HG03196 (cell line): ENCODE results near the gene GALK2.

Experiments
- ATAC-seq: cut with Tn5 transposase; IDR thresholded peaks from one replicate; pipeline ENCODE4 v1.9.1; 2021; ENCODE audit not compliant: unreplicated experiment

Gene GALK2

DNA sequence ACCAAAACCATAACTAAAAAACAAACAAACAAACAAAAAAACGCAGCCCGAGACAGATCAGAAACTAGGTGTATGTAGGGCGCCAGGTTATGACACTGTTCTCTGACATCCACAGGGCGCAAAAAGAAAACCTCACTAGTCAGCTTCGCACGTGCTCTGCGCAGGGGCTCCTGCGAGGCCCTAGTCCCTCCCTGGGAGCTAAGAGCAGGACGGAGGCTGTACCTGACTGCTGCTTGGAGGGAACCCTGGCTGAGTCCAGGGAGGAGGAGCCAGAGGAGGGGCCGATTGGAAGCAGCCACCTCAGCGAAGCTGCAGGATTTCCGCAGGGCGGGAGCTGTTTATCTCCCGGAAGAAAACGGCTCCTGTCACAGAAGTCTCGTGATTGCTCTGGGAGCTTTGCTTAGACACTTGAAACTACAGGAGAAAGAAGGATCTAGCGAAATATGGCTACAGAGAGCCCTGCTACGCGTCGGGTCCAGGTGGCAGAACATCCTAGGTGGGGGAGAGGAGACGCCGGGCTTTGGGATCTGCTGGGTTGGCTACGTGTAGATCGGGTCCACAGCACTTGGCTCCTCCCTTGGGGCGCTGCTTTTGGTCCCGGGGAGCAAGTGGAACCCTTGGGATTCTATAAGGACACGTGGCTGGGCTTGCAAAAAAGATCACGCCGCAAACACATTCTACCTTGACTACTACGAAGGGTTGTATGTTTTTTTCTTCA is at the start of gene GALK2:
Gene GALK2, plus strand, starts transcription at position 368 of the 718 bp plus-strand sequence. Its CDS starts 76 bp downstream, at position 444.
- ATAC-seq: peak; percentile 95

- ATAC-seq: no peak
Measured at GRCh38 chr15:49120832-49121231, 49.2 kb upstream of the GALK2 start.

DNA sequence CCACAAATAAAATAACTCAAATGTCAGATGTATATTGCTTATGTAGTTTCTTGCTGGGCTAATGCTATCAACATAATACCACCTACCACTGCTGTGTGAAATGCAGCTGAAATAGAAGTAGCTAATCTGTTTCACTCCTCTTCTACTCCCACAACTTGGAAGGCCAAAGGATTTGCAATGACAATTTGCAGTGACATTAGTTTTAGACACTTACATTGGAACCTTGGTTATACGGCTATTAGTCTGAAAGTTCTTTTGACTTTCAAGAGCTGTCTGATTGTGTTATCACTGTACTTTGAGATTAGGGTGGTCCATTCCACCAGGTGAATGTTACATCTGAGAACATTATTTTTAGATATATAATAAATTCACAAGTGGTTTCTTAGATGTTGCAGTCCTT is 48.1 kb upstream of the GALK2 start:
- no peak for ATAC-seq

- ATAC-seq: no peak
Measured at GRCh38 chr15:49122541-49123062, 47.4 kb upstream of the GALK2 start.

GRCh38 chr15:49124371-49124770 is 45.7 kb upstream of the GALK2 start:
- ATAC-seq: no peak

DNA sequence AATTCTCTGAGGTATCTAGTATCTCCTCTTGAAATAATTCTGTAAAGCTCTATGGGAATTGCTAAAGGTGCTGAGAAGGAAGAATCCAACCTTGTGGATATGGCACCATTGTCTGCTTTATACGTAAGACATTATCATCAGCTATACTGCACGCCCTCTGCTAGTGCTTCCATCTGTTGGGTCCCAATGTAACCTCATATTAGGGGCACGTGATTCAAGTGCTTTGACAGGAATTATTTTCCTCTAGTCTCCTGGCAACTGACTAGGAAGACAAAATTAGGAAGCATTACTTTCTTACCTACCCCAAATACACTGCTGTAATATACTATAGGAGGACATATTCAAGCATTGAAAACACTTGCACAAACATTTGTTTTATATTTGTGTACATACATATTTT is 38.6 kb upstream of the GALK2 start:
- ATAC-seq: no peak

GRCh38 chr15:49134683-49135341 is 35.2 kb upstream of the GALK2 start:
- no peak for ATAC-seq

- no peak for ATAC-seq
Measured at GRCh38 chr15:49135342-49135857, 34.6 kb upstream of the GALK2 start.

DNA sequence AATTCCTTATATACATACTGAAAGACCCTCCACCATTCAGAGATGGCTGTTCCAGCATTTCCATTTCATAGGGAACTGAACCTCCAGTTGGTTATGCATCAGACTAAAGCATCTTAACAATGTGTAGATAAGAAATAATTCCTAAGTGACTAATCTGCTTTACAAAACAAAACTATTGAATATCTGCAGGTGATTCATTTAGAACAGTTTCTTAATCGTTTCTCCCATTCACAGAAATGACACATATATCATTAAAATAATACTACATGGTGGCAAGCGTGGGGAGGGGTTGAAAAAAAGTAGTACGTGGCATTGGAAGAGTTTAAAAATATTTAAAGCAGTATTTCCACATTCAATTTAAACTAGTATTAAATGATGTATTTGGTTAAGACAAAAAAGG is 34.1 kb upstream of the GALK2 start:
- ATAC-seq: no peak

- ATAC-seq: no peak
Measured at GRCh38 chr15:49137861-49138260, 32.2 kb upstream of the GALK2 start.

- no peak for ATAC-seq
Measured at GRCh38 chr15:49145651-49146609, 24.1 kb upstream of the GALK2 start.

GRCh38 chr15:49148298-49148697 is 21.7 kb upstream of the GALK2 start:
- ATAC-seq: no peak

DNA sequence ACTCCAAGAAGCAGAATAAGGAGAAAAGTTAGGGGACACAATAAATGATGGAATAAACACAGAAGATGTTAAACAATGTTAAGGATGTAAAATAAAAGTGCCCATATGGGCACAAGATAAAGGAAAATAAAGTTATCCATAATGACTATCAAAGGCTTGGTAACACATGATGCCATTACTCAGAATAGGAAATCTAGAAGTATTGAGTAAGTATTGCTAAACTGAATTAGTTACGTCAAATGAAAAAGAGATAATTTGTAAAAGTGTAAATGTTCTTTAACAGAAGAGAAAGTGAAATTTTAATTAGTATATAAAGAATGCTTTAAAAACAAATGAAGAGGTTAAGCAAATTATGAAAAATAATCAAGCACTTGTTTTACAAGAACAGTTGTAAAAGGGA is 21.3 kb upstream of the GALK2 start:
- ATAC-seq: no peak

DNA sequence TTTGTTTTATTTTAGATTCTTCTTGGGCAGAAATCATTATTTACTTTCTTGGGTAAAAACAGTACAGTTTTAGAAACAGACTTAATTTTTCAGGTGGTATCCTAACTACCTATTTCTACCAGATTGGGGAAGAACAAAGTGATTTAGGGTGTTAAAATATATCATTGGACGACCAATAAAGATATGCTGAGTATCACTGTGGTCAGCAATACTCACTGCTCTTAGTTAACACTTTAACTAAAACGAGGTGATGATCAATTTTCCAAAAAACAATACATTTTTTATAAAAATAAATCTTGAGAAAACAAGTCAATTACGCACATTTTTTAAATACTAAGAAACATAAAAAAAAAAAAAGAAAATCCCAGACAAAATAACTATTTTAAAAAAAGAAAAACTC is 18.2 kb upstream of the GALK2 start:
- no peak for ATAC-seq

DNA sequence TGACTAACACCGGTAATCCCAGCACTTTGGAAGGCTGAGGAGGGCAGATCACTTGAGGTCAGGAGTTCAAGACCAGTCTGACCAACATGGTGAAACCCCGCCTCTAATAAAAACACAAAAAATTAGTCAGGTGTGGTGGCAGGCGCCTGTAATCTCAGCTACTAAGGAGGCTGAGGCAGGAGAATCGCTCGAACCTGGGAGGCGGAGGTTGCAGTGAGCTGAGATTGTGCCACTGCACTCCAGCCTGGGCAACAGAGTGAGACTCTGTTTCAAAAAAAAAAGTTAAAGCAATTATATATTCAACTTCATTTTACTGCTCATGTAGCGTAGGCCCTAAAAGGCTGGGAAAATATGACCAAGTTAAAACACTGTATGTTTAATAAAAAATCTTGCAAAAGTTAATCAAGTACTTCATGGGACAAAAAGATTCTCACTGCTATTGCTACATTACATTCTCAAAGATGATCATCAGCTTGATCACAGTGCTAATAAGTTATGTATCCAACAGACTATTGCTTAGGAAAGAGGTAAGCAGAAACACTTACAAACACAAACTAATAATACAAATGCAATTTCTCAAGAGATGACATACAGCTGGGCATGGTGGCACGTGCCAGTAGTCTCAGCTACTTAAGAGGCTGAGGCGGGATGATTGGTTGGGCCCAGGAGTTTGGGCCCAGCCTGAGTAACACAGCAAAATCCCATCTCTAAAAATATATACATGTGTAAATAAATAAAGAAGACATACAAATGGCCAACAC is 17.3 kb upstream of the GALK2 start:
- ATAC-seq: no peak

DNA sequence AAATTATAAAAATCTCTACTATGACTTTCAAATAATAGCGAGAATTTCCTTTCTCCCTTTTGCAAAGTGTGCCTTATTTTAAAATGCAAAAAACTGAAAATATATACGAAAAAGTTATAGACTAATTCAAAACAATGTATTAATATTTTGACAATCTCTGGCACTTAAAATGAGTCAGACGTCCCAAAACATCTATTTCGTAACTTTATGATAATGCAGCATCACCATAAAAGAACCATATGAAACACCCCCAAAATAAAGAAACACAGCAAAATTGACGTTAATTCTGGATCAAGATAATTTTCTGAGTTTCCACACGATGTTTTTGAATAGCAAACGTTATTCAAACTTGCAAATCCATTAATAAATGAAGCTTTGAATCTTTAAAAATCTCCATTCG is 15.7 kb upstream of the GALK2 start:
- no peak for ATAC-seq

DNA sequence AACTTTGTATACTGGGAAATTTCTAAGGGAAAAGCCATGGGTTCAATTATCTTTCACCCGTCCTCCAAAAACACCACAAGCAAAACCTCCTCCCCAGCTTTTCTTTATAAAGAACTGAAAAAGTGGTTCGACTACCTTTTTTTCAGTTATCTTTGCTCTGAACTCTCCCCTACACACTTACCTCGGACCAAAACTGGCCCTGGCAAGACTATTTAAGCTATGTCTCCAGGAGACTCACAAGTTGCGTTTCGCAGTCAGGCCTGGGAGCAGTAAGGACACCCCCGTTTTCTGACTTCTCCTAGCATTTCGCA is 15.3 kb upstream of the GALK2 start:
- ATAC-seq: peak; percentile 6

GRCh38 chr15:49155110-49155833 is 14.8 kb upstream of the GALK2 start, which contains the start of gene COPS2:
Gene COPS2, minus strand, starts transcription at chr15:49155599. Its CDS starts 21 bp downstream, at chr15:49155578.
- ATAC-seq: peak; percentile 95

DNA sequence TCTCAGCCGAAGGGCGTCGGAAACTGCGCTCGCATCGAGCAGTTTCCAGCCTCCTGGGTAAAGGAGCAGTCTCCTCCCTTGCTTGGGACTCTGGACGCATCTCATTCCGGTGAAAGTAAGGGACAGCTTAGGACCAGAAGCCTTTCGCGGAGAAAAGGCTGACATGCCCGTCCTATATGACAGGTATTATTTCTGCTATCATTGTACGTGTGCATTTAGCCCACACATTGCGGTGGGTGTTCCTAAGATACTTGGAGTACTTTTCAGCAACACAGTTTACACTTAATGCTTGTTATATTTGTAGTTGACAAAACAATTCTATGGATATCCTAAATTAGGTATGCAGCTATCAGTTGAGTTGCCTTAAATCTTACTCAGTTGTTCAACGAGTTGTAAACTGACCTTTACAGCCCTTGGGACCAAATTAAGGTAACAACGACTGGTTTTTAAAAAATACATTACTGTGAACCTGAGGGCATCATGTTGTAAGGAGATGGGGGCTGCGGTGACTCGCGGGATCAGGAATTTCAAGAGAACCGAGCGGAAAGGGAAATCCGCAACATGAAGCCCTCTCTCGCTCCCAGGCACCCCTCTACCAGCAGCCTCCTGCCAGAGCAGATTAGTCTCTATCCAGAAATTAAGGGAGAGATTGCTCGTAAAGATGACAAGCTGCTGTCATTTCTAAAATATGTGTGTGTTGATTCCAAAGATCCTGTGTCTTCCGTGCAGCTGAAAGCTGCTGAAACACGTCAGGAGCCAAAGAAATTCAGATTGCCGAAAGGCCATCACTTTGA is 14.0 kb upstream of the GALK2 start:
- ATAC-seq: peak; percentile 19
